ENCODE results near the gene ZFR2.

ZFR2 gene

DNA sequence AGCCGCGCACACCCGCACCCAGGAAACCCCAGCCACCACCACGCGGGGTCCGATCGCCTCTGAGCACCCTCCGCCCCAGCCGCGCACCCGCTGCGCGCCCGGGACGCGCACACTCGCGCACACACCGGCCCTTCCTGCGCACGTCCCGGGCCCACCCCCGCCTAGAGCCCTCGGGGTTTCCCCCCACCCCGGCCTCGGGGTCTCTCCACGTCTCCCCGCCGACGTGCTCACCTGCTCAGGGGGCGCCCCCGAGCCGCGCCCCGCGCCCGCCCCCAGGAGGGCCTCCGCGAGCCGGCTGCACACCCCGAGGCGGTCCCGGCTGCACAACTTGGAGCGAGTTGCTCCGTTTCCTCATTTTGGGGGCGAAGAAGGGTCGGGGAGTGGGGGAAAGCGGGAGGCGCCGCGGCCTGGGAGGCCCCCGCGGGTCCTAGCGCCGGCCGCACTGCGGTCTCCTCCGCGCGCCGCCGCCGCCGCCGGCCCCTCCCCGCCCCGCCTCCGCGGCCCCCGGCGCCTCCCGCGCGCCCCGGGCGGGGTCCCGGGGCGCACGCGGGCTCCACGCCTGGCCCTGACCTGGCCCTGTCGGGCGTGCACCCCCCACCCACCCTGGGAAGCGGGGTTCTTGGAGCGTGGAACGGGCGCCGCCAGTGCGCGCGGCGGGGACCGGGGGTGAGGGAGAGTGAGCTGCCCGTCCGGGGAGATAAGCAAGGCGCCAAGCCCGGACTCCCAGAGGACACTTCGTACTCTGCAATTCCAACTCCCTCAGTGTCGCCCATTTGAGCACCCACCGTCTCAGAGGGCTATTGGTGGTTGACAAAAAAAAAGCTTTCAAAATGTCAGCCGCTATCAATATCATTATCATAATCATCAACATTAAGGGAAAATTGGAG is 82.7 kb downstream of the ZFR2 start, which contains the start of gene MATK:
Gene MATK (minus strand): TSS at position 444 of the 887 bp plus-strand sequence. CDS start 1,246 bp downstream, outside the sequence.
- DNase-seq = no peak

DNA sequence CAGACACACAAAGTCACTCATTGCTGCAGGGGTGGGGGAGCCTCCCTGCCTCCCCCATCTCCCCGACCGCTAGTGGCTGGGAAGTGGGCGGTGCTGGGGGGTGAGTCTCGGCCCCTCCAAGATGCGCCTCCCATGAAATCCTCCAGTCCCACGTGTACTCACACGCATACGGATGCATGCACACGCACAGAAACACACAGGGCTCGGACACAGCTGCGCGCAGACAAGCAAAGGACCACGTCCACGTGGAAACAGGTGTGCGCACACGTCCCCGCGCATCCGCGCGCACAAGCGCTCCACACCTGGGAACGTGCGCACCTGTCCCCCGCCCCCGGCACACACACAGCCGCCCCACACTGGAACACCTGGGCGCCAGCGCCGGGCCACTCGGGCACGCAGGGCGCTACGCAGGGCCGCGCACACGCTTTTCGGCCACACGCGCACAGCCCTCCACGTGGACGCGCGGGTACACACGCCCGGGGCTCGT is 83.3 kb downstream of the ZFR2 start:
- DNase-seq = no peak

DNA sequence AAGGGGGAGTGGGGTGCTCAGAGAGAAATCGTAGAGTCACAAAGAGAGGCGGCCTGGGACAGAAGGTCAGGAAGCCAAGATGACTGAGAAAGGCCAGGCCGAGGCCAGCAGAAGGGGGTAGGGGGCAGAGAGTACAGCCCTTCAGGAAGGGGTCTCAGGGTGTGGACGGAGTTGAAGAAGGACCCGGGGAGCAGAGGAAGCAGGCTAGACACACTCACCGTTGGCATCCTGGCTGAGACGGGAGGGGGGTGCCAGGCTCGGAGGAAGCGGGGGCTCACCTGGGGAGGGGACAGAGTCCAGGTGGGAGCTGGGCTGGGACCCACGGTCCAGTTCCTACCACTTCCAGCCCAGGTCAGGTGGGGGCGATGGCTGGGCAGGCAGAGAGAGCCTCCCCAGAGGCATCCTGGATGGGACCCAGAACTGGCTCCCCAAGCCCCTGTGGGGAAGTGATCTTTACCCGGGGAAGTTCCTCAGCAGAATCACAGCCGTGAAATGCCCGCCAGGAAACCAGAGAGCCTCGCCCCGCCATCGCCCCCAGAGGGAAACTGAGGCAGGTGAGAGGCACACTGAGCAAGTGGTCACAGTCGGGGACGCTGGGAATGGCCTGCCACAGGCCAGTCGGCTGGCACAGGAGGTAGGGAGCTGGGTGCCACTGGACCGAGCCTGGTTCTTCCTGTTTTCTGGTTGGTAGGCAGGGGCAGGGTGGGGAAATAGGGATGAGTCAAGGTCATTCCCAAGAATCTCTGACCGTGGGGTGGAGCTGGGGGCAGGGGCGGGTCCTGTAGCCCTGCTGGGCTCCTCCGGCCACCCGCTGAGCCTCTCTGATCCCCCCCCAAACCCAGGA is 84.0 kb downstream of the ZFR2 start:
- DNase-seq = no peak

DNA sequence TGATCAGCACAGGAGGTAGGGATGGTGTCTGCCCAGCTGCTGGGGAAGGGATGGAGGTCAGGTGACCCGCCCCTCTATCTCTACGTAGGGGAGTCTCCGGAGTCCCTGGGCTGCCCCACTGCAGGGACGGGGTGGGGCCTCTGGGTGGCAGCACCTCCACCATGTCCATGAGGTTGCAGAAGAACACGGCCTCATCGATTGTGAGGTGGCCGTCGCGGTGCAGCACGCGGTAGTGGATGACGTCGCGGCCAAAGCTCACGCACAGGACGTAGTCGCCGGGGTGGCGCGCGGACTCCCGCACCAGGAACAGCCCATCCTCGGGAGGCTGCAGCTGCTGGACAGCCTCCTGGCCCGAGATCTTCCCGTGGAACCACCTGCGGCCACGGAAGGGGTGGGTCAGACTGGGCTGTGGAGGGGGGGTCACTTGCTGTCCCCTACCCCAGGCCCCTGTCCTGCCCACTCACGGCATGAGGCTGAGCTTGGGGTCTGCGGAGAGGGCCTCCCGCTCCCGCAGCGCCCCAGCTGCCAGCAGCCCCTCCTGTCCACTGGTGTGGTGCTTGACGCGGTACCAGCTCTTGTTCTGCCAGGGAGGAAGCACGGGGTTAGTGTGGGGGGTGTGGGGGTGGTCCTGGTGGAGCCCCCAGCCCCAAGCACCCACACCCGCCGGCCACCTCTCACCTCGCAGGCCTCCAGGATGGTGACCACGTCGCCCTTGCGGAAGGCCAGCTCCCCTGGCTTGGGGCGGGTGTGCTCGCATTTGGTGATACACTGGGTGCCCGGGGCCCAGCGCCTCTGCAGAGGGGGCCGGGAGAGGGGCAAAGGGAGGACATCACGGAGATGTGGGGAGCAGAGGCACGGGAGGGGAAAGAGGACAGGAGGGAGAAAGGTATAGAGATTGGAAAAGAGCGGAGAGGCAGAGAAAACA is 84.9 kb downstream of the ZFR2 start:
- DNase-seq = no peak

DNA sequence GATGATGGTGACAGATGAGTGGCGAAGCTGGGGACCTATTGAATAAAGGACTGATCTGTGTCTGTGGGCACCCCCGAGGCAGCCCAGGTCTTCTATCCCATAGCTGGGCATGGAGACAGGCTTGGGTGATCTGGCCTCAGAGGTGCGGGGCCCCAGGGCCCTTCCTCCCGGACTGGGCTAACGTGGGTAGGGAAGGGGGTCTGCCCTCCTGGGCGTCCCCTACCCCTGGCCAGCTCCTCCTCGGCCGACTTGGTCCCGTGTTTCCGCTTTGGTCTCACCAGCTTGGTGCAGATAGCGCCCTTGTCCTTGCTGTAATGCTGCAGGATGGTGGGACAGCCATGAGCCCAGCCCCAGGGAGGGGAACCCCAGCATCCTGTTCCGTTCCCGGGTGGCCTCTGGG is 85.9 kb downstream of the ZFR2 start:
- DNase-seq = no peak

DNA sequence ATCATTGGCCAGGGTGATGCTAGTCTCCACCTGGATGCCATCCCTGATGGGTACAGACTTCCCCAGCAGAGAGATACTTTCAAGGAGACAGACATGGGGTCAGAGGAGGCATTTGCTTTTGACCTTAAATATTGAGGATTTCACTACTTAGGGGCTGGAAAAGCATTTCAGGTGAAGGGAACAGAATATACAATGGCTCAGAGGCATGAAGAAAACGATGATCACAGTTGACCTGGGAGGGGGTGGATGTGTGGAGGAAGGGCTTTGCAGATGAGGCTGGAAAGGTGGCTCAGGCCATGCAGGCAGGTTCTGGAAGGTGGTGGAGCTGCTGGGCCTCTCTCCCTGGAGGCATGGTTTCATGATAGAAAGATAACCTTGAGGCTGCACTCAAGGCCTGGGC is 86.5 kb downstream of the ZFR2 start:
- no peak for DNase-seq

DNA sequence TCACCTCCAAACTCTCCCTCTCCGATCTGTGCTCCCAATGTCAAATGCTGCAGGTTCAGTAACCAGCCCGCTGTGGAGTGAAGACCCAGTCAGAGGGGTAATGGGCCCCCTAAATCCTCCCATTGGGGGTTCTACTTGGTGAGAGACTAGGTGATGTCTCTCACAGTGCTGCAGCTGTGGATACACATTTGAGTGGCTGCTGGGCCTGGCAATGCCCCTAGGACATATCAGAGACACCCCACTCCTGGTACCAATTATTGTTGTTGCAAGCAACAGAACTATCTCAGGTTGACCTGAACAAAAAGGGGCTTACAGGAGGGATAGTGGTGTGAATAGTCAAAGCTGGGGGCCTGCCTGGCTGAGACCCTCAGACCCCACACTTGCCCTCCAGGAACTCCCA is 87.2 kb downstream of the ZFR2 start:
- DNase-seq = no peak

DNA sequence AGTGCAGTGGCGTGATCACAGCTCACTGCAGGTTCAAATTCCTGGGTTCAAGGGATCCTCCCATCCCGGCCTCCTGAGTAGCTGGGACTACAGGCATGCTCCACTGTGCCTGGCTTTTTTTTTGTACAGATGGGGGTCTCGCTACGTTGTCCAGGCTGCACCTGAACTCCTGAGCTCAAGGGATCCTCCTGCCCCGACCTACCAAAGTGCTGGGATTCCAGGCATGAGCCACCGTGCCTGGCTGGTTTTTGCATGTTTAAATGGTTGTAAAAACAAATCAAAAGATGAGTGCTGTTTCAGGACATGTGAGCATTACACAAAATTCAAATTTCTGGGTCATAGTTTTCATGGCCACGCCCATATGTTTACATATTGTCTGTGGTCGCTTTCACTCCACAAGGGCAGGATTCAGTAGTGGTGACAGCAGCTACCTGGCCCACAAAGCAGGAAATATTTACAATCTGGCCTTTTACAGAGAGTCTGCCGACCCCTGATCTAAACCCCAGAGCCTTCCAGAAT is 88.0 kb downstream of the ZFR2 start:
- DNase-seq = no peak

DNA sequence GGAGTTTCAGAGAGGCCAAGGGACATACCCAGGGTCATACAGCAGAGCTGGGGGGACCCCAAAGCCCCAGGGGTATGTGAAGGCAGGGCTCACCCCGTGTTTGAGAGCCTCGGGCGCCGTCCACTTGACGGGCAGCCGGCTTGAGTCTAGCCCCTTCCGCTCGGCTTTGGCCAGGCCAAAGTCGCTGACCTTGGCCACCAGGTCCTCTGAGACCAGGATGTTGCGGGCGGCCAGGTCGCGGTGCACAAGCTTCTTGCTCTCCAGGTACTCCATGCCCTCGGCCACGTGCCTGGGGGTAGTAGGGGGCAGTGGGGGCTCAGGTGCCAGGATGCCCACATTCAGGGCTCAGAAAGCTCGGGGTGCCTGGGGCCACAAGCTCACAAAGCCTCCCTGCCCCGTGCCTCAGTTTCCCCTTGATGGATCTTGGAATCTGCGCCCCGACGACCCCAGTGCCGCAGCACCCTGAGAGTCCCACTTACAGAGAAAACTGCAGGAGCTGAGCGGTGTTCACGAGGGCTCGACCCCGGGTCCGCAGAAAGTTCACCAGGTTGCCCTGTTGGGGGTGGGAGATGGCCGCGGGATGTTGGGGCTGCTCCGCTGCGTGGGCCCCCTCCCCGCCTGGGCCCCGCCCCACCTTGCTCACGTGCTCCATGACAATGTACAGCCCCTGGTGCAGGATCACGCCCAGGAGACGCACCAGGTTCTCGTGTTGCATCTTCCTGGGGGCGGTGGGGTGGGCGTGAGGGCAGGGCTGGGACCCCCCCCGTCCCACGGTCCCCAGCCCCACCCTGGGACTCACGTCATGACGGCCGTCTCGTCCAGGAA is 89.7 kb downstream of the ZFR2 start:
- no peak for DNase-seq

DNA sequence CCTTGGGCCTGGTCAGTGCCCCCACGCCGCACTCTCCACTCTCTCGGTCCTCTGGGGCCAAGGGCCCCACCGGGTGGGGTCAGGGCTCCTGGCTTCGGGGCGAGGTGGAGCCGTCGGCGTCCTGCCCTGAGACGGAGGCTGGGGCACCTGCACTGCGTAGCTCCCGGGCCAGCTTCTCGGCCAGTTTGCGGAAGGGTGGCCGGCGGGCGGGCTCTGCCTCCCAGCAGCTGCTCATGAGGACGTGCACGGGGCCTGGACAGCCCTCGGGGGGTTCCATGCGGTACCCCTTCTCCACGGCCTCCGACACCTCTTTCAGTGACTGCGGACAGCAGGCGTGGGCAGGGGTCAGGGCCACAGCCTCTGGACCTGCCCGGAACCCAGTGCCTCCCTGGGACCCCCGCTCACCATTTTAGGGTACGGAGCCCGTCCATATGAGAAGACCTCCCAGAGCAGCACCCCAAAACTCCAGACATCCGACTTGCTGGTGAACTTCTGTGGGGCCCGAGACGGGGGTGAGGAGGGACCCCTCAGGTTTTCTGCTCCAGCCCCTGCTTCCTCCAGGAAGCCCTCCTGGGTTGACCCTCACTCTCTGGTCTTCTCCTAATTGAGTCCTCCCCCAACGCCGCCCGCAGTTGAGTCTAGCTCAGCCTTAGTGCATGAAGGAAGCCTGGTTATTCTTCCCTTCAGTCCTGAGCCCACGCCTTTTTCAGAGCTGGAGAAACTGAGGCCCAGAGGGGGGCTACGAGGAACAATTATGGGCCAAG is 90.6 kb downstream of the ZFR2 start:
- DNase-seq = no peak

DNA sequence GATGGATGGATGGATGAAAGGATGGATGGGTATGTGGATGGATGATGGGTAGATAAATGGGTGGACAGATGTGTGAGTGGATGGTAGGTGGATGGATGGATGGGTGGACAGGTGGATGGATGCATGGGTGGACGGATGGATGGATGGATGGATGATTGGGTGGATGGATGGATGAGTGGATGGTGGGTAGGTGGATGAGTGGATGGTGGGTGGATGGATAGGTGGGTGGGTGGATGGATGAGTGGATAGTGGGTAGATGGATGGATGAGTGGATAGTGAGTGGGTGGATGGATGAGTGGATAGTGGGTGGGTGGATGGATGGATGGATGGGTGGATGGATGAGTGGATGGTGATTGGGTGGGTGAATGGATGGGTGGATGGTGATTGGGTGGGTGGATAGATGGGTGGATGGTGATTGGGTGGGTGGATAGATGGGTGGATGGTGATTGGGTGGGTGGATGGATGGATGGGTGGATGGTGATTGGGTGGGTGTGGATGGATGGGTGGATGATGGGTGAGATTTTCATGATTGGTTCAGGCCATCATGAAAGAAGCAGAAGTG is 92.3 kb downstream of the ZFR2 start:
- no peak for DNase-seq

DNA sequence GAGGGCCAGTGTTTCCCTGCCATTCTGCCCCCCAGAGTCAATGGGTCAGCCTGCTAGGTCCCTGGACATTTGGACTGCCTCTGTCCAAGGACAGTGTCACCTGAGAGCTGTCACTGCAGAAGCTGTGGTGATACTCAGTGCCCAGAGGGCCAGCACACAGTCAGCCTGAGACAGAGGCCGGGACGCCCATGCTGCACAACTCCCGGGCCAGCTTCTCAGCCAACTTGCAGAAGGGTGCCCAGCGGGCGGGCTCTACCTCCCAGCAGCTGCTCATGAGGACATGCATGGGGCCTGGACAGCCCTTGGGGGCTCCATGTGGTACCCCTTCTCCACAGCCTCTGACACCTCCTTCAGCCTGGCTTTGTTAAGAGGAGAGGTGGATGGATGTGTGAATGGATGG is 93.0 kb downstream of the ZFR2 start:
- no peak for DNase-seq

DNA sequence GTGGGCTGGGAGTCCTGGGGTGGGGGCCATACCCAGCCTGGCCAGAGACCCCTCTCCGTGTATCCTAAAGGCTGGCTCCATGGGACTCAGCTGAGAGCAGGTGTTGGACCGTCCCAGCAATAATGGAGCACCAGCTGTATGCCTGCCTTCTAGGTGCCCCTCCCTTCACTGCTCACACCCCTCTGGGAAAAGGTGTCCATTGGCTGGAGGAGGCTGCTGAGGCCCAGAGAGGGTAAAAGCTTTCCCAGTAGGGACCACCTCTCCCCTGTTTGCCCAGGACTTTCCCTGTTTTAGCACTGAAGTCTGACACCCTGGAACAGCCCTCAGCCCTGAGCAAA is 93.5 kb downstream of the ZFR2 start:
- no peak for DNase-seq

DNA sequence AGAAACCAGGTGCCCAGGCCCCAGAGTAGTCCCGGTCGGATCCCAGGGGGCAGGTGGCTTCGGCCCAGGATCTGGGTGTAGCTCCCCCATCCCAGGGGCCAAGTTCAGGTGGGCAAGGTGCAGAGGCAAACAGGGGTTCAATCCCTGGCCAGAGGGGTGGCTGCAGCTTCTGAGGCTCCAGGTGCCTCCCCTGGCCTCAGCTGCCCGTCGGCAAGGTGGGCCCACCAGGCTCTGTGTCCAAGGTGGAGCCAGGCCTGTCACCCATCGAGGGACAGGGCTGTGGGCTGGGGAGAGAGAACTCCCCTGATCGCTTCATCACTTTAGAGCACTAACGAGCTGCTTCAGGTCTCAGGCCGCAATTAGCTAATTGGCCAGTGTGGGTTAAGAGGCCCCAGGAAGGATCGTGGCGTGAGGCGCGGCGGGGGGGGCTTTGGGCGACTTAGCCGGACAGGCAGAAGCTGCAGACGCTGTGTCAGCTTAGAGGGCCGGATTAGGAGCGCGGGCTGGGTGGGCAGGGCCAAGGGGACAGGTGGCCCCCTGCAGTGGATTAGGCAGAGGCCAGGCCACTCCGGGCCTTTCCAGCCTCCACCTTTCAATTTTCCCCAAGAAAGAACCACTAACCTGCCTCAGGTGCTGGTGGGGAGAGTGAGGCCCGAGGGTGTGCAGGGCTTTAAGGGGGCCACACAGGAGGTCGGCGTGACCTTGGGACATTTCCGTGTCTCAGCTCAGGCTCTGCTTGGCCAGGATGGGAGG is 94.0 kb downstream of the ZFR2 start:
- DNase-seq = no peak

DNA sequence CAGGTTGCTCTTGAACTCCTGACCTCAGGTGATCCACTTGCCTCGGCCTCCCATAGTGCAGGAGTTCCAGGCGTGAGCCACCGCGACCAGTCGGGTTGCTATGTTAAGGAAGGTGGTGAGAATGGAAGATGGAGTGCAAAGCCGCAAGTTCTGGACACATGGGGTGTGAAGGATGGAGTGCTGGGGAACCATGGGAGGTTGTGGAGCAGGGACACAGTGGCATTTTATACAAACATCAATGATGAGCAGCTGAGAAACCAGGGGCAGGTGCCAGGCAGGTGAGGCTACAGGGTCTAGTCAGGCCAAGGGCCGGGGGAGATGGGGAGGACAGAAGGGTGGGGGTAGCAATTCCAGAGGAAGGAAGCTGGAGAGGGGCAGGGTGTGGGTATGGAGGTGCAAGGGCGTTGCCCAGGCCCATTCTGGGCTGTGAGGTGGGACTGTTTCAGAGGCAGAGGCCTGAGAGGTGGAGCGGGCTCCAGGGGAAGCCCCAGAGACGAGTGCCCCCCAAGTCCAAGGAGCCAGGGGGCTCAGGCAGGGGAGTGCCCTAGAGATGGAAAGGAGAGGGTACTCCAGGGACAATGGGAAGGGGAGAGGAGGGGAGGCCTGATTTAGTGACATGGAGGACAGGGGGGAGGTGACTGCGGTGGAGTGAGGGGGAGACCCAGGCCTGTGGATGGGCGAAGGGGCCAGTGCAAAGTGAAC is 94.9 kb downstream of the ZFR2 start:
- DNase-seq = no peak

DNA sequence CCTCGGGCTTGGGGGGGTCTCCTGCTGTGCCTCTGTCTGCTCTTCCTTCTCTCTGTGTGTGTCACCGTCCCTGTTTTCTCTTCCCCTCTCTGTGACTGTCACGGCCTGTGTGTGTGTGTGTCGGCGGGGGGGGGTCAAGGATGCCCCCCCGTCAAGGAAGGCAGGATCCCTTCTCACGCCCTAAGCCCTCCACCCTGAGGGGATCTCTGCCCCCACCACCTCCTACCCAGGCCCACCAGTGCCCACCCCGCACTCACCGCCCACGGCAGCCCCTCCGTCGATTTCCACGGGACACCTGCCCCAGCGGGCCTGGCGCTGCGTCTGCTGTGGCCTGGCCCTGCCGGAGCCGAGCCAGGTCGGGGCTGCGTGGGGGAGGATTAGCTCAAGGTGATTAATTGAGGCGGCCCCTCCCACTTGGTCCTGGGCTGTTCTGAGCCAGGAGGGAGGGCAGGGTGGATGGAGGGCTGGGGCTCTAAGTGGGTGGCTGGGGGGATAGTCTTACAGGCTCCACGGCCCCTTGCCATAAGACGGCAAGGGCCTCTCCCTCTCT is 96.9 kb downstream of the ZFR2 start, which contains the start of gene RAX2:
Gene RAX2 (minus strand): TSS at position 323 of the 550 bp plus-strand sequence. CDS start 486 bp downstream, outside the sequence.
- no peak for DNase-seq

DNA sequence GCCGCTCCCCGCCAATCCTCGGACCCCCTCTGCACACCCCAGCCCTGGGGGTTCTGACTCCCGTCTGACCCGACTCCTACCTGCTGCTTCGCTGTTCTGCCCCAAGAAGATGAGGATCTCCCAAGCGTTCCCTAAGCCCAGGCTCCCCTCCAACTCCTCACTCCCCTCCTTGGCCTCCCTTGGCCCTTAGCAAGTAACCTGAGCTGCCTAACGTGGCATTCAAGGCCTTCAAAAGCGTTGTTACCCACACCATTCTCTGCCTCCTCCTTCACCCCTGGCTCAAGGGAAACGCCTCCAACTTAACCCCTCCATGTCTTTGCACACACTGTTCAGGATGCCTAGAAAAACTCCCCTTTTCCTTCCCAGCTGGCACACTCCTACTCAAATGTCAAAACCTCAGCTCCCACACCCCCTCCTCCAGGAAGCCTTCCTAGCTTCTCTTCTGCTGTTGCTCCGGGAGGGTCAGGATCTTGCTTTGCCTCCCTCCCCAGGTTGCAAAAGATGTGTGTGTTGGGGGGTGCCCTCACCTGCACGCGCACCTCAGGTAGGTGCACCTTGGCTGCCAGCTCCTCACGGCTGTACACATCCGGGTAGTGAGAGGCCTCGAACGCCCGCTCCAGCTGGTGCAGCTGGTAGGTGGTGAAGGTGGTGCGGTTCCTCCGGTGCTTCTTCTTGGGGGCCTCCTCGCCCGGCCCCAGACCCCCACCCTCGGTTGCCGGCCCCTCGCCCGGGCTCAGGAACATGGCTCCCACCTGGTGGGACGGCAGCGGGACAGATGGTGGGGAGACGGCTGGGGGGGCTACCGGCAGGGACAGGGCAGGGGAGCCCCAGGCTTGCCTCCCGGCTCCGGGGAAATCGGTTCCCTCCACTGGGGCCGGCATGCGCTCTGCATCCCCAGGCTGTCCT is 97.6 kb downstream of the ZFR2 start:
- no peak for DNase-seq
